ENCODE results near the gene C16orf96. TPM values are rescaled to one million over a fixed set of nuclear protein-coding genes. Genes with fewer than 3 reads are reported as not detected.

Gene C16orf96
- under 1 TPM in 1 of 2 experiments, not detected in 1; 0.14 TPM for total RNA-seq

DNA sequence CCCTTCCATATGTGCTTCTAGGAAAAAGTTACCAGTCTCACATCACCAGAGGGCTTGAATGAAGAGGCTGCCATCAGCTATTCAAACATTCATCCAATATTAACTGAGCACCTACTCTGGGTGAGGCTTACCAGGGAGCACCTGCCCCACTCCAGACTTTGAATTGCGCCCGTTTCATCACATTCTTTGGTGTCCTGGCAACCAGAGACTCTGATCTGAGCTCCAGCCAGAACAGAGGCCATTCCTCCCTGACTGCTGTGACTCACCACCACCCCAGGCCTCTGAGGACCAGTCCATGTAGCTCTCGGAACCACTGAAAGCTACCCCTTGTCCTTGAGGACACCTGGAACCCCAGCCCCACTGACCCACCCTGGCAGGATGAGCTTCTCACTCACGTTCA is at the start of gene C16orf96:
TSS of gene C16orf96 (plus strand) at position 229 of the 400 bp plus-strand sequence. CDS start at position 379, 150 bp downstream.
- Mint-ChIP-seq H3K27ac (no peak within 1 kb of the TSS), H3K36me3 (no peaks in the 10 kb centered on the region), H3K4me3 (no peak within 1 kb of the TSS), H3K9me3 (ENCODE audit: low read depth) (no peaks in the 10 kb centered on the region), H3K4me1 (no peaks in the 10 kb centered on the region), H3K27me3 (peaks cover 6% of the 10 kb centered on the region)
- CTCF ChIA-PET: interaction anchor here (1.1 to 1.5 kb wide), 2 partner anchors 39 to 80 kb away, joined by 3 to 4 read pairs; partner anchors contain the start of gene HMOX2
- DNase-seq (no peak), ATAC-seq (no peak)

- peak overlapping the region; percentile 94 for H3K27ac Mint-ChIP-seq
- CTCF ChIA-PET: interaction anchor here (0.8 to 8.6 kb wide), 31 partner anchors 10 to 390 kb away, joined by 3 to 136 read pairs (median 4); partner anchors contain the start of genes ADCY9, CDIP1, CORO7 and HMOX2
- H3K9me3 Mint-ChIP-seq (ENCODE audit: low read depth): no peaks in the 10 kb centered on the region
- H3K4me3 Mint-ChIP-seq: peak overlapping the region; percentile 68
- H3K4me1 Mint-ChIP-seq: peaks cover 60% of the 10 kb centered on the region
- DNase-seq: peak; percentile 78
- peak; percentile 74 for ATAC-seq
- H3K36me3 Mint-ChIP-seq: peaks cover 33% of the 10 kb centered on the region
- H3K27me3 Mint-ChIP-seq: no peaks in the 10 kb centered on the region
Measured at GRCh38 chr16:4506450-4506849, 49.7 kb upstream of the C16orf96 start.

DNA sequence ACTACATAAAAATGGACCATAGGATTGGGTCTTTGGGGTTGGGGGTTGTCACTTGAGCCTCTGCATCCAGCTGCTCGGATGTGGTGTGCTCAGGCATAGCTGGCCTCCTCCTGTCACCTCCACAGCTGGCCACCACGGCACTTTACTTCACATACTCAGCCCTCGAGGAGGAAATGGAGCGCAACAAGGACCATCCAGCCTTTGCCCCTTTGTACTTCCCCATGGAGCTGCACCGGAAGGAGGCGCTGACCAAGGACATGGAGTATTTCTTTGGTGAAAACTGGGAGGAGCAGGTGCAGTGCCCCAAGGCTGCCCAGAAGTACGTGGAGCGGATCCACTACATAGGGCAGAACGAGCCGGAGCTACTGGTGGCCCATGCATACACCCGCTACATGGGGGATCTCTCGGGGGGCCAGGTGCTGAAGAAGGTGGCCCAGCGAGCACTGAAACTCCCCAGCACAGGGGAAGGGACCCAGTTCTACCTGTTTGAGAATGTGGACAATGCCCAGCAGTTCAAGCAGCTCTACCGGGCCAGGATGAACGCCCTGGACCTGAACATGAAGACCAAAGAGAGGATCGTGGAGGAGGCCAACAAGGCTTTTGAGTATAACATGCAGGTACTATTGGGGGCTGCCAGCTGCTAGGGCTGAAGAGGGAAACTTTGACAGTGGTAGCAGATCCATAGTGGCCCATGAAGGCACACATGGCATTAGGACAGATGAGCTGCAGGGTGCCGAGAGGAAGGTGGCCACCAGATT is 48.4 kb upstream of the C16orf96 start:
- Mint-ChIP-seq H3K4me3 (no peak overlapping the region), H3K4me1 (peaks cover 61% of the 10 kb centered on the region), H3K27ac (peak overlapping the region; percentile 43), H3K27me3 (no peaks in the 10 kb centered on the region), H3K36me3 (peaks cover 44% of the 10 kb centered on the region), H3K9me3 (ENCODE audit: low read depth) (no peaks in the 10 kb centered on the region)
- CTCF ChIA-PET: interaction anchor here (0.6 to 8.6 kb wide), 23 partner anchors 9 to 156 kb away, joined by 3 to 136 read pairs (median 5); partner anchors contain the start of genes CDIP1, HMOX2 and MGRN1
- ATAC-seq (no peak), DNase-seq (no peak)

DNA sequence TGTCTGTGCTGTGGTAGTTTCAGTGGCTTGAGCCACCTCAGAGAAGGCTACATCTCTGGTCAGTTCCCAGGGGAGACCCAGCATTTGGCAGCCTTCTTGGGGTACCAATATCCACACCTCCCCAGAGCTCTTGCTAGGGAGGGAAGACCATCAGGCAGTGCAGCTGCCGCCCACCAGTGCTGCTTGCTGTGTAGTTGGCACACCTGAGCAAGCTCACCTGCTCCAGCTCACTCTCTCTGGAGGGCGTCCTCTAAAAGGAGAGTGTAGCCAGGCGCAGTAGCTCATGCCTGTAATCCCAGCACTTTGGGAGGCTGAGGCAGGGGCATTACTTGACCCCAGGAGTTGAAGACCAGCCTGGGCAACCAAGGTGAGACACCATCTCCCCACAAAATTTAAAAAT is 47.3 kb upstream of the C16orf96 start:
- ATAC-seq (no peak), DNase-seq (no peak)
- H3K9me3 Mint-ChIP-seq (ENCODE audit: low read depth): no peaks in the 10 kb centered on the region
- no peaks in the 10 kb centered on the region for H3K27me3 Mint-ChIP-seq
- H3K4me3 Mint-ChIP-seq: no peak overlapping the region
- H3K4me1 Mint-ChIP-seq: peaks cover 61% of the 10 kb centered on the region
- peaks cover 44% of the 10 kb centered on the region for H3K36me3 Mint-ChIP-seq
- peak overlapping the region; percentile 36 for H3K27ac Mint-ChIP-seq
- CTCF ChIA-PET: interaction anchor here (1.6 to 8.6 kb wide), 7 partner anchors 9 to 116 kb away, joined by 3 to 136 read pairs (median 31); partner anchors contain the start of gene MGRN1

- no peaks in the 10 kb centered on the region for H3K27me3 Mint-ChIP-seq
- CTCF ChIA-PET: interaction anchor here (0.7 to 8.6 kb wide), 7 partner anchors 8 to 111 kb away, joined by 3 to 136 read pairs (median 31); no protein-coding TSS in a partner anchor
- H3K9me3 Mint-ChIP-seq (ENCODE audit: low read depth): no peaks in the 10 kb centered on the region
- no peak for DNase-seq
- no peak for ATAC-seq
- peaks cover 61% of the 10 kb centered on the region for H3K4me1 Mint-ChIP-seq
- H3K4me3 Mint-ChIP-seq: no peak overlapping the region
- peaks cover 44% of the 10 kb centered on the region for H3K36me3 Mint-ChIP-seq
- H3K27ac Mint-ChIP-seq: peak overlapping the region; percentile 40
Measured at GRCh38 chr16:4509420-4509819, 46.7 kb upstream of the C16orf96 start.

GRCh38 chr16:4510131-4510530 is 46.0 kb upstream of the C16orf96 start:
- DNase-seq: no peak
- ATAC-seq: no peak
- Mint-ChIP-seq H3K9me3 (ENCODE audit: low read depth) (no peaks in the 10 kb centered on the region), H3K4me1 (peaks cover 62% of the 10 kb centered on the region), H3K27ac (peak overlapping the region; percentile 62), H3K4me3 (no peak overlapping the region), H3K27me3 (no peaks in the 10 kb centered on the region), H3K36me3 (peaks cover 42% of the 10 kb centered on the region)
- CTCF ChIA-PET: interaction anchor here (0.7 to 8.6 kb wide), 4 partner anchors 19 to 111 kb away, joined by 3 to 136 read pairs (median 4); no protein-coding TSS in a partner anchor

DNA sequence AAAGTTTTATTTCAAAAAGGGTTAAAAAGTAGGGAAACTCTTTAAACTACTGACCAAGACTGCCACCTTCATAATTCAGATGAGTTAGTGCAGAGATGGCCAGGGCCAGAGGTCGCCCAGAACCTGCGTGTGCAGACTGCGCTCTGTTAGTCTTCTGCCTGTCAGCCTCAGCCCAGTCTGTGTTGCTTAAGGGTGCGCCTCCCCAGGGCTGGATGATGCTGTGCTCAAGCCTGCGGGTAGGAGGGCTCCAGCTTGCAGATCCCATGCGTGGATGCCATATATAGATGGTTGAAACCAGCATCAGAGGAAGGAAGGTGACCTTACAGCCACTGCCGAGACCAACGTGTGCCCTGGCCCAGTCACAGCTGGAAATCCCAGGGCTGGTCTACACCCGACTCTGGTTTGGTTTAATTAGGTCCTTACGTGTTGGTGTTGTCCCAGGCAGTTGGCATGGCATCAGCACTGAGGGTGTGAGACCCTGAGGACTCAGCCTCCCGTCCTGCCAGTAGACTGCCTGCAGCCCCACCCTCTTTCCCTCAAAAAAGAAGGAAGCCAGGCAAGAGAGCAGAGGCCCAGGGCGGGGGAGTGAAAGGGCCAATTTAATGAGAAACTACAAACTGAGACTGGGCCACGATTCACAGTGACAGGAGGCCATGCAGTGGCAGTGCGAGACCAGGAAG is 45.3 kb upstream of the C16orf96 start:
- Mint-ChIP-seq H3K9me3 (ENCODE audit: low read depth) (no peaks in the 10 kb centered on the region), H3K27me3 (no peaks in the 10 kb centered on the region), H3K27ac (peak overlapping the region; percentile 78), H3K4me1 (peaks cover 62% of the 10 kb centered on the region), H3K36me3 (peaks cover 39% of the 10 kb centered on the region), H3K4me3 (no peak overlapping the region)
- DNase-seq: no peak
- ATAC-seq: no peak
- CTCF ChIA-PET: interaction anchor here (1.5 to 8.6 kb wide), 3 partner anchors 15 to 37 kb away, joined by 3 to 136 read pairs (median 4); no protein-coding TSS in a partner anchor

- Mint-ChIP-seq H3K9me3 (ENCODE audit: low read depth) (no peaks in the 10 kb centered on the region), H3K4me3 (no peak overlapping the region), H3K4me1 (peaks cover 60% of the 10 kb centered on the region), H3K27me3 (no peaks in the 10 kb centered on the region), H3K27ac (peak overlapping the region; percentile 78), H3K36me3 (peaks cover 35% of the 10 kb centered on the region)
- ATAC-seq: peak; percentile 20
- CTCF ChIA-PET: interaction anchor here (0.9 to 8.6 kb wide), 3 partner anchors 14 to 37 kb away, joined by 3 to 136 read pairs (median 3); partner anchors contain the start of gene HMOX2
- DNase-seq: peak; percentile 52
Measured at GRCh38 chr16:4511441-4512082, 44.6 kb upstream of the C16orf96 start.

GRCh38 chr16:4512473-4512872 is 43.7 kb upstream of the C16orf96 start:
- DNase-seq: no peak
- Mint-ChIP-seq H3K4me1 (peaks cover 59% of the 10 kb centered on the region), H3K27ac (peak overlapping the region; percentile 59), H3K9me3 (ENCODE audit: low read depth) (no peaks in the 10 kb centered on the region), H3K27me3 (no peaks in the 10 kb centered on the region), H3K36me3 (peaks cover 32% of the 10 kb centered on the region), H3K4me3 (no peak overlapping the region)
- ATAC-seq: no peak
- CTCF ChIA-PET: interaction anchor here (8.6 kb wide), 1 partner anchor 36 kb away, joined by 136 read pairs; no protein-coding TSS in a partner anchor

DNA sequence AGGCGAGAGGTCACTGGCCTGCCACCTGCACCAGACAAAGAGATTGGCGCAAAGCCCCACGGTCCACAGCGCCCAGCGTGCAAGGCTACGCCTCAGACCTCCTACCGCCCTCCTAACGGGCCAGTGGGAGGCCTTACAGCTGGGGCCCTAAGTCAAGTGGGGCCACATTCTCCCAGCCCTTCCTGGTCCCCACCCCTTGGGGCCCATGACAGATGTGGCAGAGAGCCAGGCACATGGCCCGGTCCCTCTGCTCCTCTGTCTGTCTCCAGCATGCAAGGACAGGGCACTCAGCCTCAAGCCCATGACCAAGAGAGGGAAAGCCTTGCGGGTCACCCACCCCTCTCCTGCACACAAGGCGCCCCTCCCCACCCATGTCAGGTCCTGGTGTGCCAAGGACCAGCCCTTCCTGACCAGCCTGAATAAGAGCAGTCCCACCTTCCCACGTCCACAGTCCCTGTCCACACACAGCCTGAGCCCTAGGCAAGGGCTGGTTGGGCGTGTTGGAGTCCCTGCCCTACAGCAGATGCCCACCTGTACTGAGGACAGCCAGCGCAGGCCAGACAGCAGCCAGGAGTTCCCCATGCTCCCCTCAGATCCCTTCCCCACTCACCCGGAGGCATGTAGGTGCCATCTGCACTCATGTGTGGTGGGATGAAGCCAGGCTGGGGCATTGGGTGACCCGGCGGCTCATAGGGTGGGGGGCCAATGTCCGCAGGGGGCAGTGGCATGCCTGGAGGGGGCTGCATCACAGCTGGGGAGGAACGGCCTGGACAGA is 42.9 kb upstream of the C16orf96 start:
- H3K4me3 Mint-ChIP-seq: no peak overlapping the region
- no peaks in the 10 kb centered on the region for H3K9me3 Mint-ChIP-seq (ENCODE audit: low read depth)
- no peak for DNase-seq
- CTCF ChIA-PET: interaction anchor here (2.0 to 7.7 kb wide), 3 partner anchors 7 to 26 kb away, joined by 7 to 59 read pairs (median 13); partner anchors contain the start of gene CDIP1
- H3K4me1 Mint-ChIP-seq: peaks cover 58% of the 10 kb centered on the region
- H3K27ac Mint-ChIP-seq: peak overlapping the region; percentile 96
- H3K27me3 Mint-ChIP-seq: no peaks in the 10 kb centered on the region
- no peak for ATAC-seq
- H3K36me3 Mint-ChIP-seq: peaks cover 24% of the 10 kb centered on the region

DNA sequence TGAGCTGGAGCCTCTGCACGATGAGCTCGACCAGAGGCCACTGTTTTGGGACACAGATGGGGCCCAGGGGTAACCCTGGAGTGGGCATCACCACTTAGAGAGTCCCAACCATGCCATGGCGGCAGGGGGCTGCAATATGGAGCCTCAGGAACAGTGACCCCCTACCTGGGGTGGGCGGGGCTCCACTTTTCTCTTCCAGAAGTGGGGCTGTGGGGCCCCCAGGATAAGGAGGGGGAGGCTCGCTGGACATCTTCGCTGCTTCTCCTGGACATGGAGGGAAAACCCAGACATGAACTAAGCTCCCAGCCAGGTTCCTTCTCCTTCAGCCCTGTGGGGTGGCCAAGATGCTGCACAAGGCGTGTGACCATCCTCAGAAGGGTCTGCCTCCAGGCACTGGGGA is 42.3 kb upstream of the C16orf96 start:
- DNase-seq: no peak
- Mint-ChIP-seq H3K27me3 (no peaks in the 10 kb centered on the region), H3K36me3 (peaks cover 24% of the 10 kb centered on the region), H3K9me3 (ENCODE audit: low read depth) (no peaks in the 10 kb centered on the region), H3K4me3 (no peak overlapping the region), H3K4me1 (peaks cover 61% of the 10 kb centered on the region), H3K27ac (peak overlapping the region; percentile 96)
- CTCF ChIA-PET: interaction anchor here (1.6 to 7.7 kb wide), 4 partner anchors 7 to 36 kb away, joined by 7 to 59 read pairs (median 16); partner anchors contain the start of gene CDIP1
- ATAC-seq: no peak

- Mint-ChIP-seq H3K4me3 (peak overlapping the region; percentile 62), H3K27me3 (no peaks in the 10 kb centered on the region), H3K9me3 (ENCODE audit: low read depth) (no peaks in the 10 kb centered on the region), H3K36me3 (peaks cover 23% of the 10 kb centered on the region), H3K27ac (peak overlapping the region; percentile 96), H3K4me1 (peaks cover 61% of the 10 kb centered on the region)
- no peak for DNase-seq
- peak; percentile 31 for ATAC-seq
- CTCF ChIA-PET: interaction anchor here (0.8 to 7.7 kb wide), 11 partner anchors 8 to 101 kb away, joined by 3 to 59 read pairs (median 4); partner anchors contain the start of genes CDIP1 and NMRAL1
Measured at GRCh38 chr16:4514606-4515005, 41.5 kb upstream of the C16orf96 start.

Measured in activated CD8-positive, alpha-beta memory T cell treated with anti-CD3 and anti-CD28 coated beads, Interleukin-2, amount 10 ng/mL, durations not matched to agents 7 days and 5 days (primary cell).